OCI-M2 (cell line): ENCODE measurements around the gene KCNG1.
"Not testable (repeated sequence)": the region's sequence is repeated elsewhere in the genome, so short reads cannot be mapped to it uniquely, and the experiment has no call there.

Experiments used
- DNase-seq: peaks from one replicate; lab custom pipeline; 2025; ENCODE audit not compliant: unreplicated experiment; lab: John Stamatoyannopoulos, UW

KCNG1 gene

GRCh38 chr20:51022803-51023616 is at the start of gene KCNG1:
TSS of gene KCNG1 (minus strand) at chr20:51023107. CDS start at chr20:51010338, 12,769 bp downstream.
- no peak for DNase-seq

GRCh38 chr20:51070621-51071020 is 47.7 kb upstream of the KCNG1 start:
- DNase-seq, result no peak

- no peak for DNase-seq
These were observed 44.9 kb upstream of the KCNG1 start for GRCh38 chr20:51067792-51068191.

DNA sequence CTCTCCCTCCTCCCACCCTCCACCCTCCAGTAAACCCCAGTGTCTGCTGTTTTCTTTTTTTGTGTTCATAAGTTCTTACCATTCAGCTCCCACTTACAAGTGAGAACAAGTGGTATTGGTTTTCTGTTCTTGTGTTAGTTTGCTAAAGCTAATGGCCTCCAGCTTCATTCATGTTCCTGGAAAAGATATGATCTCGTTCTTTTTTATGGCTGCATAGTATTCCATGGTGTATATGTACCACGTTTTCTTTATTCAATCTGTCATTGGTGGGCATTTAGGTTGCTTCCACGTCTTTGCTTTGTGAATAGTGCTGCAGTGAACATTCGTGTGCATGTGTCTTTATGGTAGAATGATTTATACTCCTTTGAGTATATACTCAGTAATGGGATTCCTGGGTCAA is 42.7 kb upstream of the KCNG1 start:
- no peak for DNase-seq

DNA sequence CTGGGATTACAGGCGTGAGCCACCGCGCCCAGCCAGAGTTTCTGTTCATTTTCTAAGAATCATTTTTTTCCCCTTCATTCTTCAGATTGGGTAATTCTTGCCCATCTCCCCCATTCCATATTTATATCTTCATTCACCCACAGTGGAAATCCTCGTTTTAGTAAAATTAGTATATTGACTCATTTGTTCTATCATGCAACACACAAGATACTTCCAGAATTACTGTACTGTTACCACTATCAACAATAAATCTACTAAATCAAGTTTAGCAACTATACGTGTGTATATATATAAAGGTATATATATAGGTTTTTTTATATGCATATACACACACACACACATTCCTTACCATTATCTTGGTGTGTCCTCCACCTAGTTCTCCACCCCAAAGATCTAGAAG is 41.2 kb upstream of the KCNG1 start:
- no peak for DNase-seq

- no peak for DNase-seq
These were observed 39.2 kb upstream of the KCNG1 start for GRCh38 chr20:51062065-51062464.

- no peak for DNase-seq
These were observed 38.6 kb upstream of the KCNG1 start for GRCh38 chr20:51061418-51062045.

DNA sequence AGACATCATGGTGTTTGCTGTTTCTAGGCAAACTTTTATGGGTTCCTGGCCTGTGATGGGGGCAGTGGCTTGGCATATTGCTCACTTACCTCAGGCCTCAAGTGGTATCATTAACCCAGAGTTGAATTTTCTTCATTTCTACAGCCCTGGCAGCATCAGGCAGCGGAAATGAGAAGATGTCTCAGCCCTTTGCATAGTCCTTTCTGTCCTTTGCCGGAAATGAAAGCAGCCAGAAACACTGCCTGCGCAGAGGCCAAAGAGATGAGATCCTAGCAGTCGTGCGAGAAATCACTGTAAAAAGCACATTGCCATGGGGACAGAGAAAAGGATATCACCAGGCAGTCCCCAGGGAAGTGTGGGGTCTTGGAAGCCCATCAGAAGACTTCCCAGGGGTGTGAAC is 37.4 kb upstream of the KCNG1 start:
- DNase-seq, result no peak

DNA sequence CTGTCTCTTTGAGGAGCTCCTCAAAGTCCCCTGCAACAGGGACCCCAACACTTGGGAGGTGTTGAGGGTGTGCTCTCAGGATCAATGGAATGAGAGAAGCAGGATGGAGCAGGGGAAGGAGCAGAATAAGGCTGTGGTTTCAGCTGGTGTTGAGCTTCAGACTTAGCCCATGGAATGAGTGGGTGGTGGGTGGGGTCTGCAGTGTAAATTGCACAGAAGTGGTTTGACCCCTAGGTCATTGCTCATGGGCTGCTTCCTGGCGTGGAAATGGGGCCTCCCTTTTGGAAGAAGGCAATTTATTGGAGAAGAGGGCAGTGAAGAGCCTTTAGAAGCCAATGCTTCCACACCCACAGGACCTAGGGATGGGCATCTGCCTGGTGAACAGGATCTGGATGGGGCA is 37.0 kb upstream of the KCNG1 start:
- DNase-seq, result no peak

DNA sequence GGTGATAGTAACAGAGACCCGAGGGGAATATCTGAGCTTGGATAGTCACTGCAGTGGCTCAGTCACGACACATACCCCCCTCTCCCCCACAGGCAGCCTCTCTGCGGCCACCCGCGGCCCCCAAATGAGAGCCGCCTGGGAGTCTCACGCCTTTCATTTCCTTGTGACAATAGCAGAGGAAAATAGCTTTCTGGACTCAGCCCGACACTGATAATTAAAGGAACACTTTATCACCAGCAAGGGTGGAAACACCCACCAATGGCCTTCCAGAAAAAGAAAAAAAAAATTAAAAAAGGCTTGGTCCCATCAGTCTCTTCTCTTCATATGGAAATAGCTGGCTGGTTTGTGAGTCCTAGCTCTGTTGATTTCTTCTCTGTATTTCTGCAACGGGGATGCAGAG is 35.1 kb upstream of the KCNG1 start:
- DNase-seq, result no peak

DNA sequence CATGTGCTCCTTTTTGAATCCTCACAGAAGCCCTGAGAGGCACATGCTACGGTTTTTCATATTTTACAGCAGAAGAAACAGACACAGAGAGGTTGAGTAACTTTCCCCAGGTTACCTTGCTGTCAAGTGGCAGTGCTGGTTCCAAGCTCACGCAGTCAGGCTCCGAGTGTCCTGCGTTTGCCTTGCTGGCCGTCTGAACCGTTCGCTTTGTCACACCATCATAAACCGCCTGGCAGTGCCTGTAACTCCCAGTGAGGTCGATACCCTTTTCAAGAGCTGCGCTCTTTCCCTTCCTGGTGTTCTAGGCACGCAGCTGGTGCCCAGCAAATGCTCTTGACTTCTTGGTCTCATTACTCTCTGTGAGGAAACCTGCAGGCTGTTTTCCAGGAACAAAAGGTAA is 31.3 kb upstream of the KCNG1 start:
- DNase-seq, result no peak

DNA sequence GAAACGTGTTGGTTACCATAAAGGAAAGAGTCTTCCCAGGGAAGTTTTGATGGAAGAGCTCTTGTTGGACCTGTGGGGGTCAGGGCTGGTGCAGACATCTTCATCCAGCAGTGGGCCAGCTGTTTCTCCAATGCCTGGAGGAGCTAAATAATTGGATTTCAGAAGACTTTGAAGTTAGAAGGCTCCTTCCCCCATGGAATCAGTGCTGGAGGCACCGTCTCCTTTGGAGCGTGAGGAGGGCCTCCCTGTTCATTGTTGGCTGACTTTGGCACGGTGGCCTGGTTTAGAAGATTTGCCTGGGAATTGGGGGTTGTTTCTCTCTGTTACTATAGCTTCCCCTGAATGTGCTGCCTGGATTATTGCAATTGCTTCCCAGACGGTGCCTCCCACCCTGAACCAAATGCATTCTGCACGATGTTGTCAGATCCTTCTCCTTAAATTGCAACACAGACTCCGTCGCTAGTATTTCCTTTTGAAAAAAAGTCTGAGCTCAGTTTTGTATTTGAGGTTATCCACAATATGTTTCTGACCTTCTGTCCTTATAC is 27.7 kb upstream of the KCNG1 start:
- DNase-seq, result no peak

GRCh38 chr20:51046021-51046985 is 23.4 kb upstream of the KCNG1 start:
- DNase-seq, result no peak

DNA sequence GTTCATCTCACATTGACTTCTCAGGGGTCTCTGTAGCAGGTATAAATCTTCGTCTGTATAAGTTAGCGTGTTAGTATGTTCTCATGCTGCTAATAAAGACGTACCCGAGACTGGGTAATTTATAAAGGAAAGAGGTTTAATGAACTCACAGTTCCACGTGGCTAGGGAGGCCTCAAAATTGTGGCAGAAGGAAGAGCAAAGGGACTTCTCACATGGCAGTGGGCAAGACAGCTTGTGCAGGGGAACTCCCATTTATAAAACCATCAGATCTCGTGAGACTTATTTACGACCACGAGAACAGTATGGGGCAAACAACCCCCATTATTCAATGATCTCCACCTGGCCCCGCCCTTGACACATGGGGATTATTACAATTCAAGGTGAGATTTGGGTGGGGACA is 22.6 kb upstream of the KCNG1 start:
- DNase-seq, result not testable (repeated sequence)

DNA sequence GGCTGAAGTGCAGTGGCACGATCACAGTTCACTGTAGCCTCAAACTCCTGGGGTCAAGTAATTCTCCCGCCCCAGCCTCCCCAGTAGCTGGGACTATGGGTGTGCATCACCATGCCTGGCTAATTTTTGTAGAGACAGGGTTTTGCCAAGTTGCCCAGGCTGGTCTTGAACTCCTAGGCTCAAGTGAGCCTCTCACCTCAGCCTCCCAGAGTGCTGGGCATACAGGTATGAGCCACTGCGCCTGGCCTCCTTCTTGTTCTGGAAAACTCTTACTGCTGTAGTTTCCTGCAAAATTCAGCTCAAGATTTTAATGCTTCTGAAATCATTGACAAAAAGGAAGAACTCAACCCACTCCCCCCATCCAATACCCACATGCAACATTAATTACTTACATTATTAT is 21.9 kb upstream of the KCNG1 start:
- no peak for DNase-seq

GRCh38 chr20:51043811-51044210 is 20.9 kb upstream of the KCNG1 start:
- no peak for DNase-seq

DNA sequence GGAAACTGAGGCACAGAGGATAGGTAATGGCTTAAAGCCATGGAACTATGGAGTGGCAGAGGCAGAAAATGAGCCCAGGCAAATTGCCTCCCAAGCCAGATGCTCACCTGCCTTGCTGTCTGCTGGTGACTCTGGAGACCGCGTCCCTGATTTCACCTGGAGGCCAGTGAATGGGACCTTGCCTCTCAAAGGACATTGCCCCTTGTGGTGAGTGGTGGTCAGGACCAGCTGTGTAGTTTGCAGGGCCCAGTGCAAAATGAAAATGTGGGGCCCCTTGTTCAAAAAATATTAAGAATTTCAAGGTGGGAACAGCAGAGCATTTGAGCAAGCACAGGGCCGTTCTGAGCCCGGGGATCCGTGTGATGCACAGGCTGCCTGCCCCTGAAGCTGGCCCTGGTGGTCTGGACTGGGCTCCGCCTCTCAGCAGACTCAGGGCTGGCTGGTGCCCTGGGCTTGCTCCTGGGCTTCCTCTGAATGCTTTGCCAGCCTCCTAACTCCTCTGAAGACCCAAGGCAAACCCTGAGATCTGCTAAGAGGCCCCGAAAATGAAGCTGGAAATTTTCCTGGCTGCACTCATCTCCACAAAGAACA is 19.8 kb upstream of the KCNG1 start:
- no peak for DNase-seq

DNA sequence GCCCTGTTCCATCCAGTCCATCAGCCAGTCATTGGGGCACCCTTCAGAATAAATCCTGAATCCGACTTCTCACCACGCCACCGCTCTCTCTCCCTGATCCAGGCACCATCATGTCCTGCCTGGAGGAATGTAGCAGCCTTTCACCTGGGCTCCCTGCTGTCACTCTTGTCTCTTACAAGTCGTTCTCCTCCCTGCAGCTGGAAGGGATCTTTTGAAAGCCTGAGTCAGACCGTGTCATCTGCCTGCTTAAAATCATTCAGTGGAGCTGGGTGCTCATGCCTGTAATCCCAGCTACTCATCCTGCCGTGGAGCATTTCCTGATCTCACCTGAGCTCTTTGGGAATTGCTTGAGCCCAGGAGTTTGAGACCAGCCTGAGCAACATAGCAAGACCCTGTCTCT is 19.2 kb upstream of the KCNG1 start:
- no peak for DNase-seq

- DNase-seq, result no peak
These were observed 14.7 kb upstream of the KCNG1 start for GRCh38 chr20:51037532-51038115.

GRCh38 chr20:51036827-51037531 is 14.1 kb upstream of the KCNG1 start:
- no peak for DNase-seq
